ENCODE results near the gene UBE2H. TPM values are rescaled to one million over a fixed set of nuclear protein-coding genes. Genes with fewer than 3 reads are reported as not detected.

The UBE2H gene
- total RNA-seq, 2 donors from 2014 or later: 24.9 to 45.2 TPM

DNA sequence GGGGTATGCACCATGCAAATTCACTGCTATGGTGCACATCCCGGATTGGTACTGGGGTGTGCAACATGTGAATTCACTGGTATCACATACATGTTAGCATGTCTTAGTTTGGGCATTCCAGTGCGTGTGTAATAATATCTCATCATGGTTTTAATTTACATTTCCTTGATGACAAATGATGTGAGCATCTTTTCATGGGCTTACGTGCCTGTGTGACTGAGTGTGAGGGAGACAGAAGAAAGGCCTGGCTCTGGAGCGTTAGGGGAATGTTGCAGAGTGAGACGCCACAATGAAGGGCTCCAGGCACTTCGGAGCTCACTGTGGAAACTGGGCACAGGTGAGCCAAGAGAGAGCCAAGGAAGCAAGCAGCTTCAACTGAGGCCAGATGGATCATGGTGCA, 162.6 kb downstream of the UBE2H start:
- H3K9me3 Mint-ChIP-seq: no peaks in the 10 kb centered on the region
- no peaks in the 10 kb centered on the region for H3K36me3 Mint-ChIP-seq
- peaks cover 29 to 32% of the 10 kb centered on the region in 2 donors for H3K27me3 Mint-ChIP-seq
- peaks cover 7 to 9% of the 10 kb centered on the region in 2 donors for H3K4me1 Mint-ChIP-seq (ENCODE audit: low read depth in 2 of 2)
- peak; percentile 42 for DNase-seq (ENCODE audit: low spot score)
- no peak for ATAC-seq
- no peak overlapping the region for H3K27ac Mint-ChIP-seq
- H3K4me3 Mint-ChIP-seq: no peak overlapping the region

DNA sequence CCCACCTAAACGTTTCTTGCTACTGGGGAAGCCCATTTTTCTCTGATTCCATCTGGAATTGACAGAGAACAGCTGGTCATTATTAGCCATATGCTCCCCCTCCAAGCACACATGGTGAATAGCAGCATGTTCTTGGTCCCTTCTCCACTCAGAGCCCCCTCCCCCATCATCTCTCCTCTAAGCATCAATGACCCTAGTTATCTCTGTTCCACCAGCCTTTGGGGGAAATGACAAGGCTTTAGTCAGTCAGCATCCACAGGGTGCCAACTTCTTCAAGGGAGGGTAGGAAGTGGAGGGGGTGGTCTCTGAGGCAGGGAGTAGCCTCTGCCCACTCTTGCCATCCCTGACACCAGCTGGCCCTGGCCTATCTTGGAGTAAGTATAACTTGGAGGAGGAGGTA, 163.1 kb downstream of the UBE2H start:
- ATAC-seq: no peak

DNA sequence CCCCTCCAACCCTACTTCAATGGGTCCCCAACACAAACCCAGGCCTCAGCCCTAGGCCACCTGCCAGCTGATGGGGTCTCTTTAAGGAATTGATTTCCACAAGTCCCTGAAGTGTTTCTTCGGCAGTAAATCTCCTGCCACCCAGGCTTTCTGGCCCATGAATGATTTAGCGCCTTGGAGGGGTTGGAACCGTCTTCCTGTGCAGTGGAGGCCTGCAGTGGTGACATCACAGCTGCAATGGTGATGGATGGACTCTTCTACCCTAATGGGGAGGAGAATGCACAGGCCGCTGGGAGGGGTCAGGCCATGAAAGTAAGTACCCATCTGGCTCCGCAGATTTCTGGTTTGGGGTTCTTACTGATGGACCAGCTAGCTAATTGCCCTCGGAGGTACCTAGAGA, 163.8 kb downstream of the UBE2H start:
- H3K27ac Mint-ChIP-seq: no peak overlapping the region

More for the DNA sequence above, 163.1 kb downstream of the UBE2H start:
- H3K36me3 Mint-ChIP-seq: no peaks in the 10 kb centered on the region
- peaks cover 30 to 32% of the 10 kb centered on the region in 2 donors for H3K27me3 Mint-ChIP-seq
- no peak overlapping the region for H3K4me3 Mint-ChIP-seq
- H3K27ac Mint-ChIP-seq: no peak overlapping the region
- H3K4me1 Mint-ChIP-seq (ENCODE audit: low read depth in 2 of 2): peaks cover 7 to 9% of the 10 kb centered on the region in 2 donors
- no peaks in the 10 kb centered on the region for H3K9me3 Mint-ChIP-seq
- DNase-seq (ENCODE audit: low spot score): no peak

DNA sequence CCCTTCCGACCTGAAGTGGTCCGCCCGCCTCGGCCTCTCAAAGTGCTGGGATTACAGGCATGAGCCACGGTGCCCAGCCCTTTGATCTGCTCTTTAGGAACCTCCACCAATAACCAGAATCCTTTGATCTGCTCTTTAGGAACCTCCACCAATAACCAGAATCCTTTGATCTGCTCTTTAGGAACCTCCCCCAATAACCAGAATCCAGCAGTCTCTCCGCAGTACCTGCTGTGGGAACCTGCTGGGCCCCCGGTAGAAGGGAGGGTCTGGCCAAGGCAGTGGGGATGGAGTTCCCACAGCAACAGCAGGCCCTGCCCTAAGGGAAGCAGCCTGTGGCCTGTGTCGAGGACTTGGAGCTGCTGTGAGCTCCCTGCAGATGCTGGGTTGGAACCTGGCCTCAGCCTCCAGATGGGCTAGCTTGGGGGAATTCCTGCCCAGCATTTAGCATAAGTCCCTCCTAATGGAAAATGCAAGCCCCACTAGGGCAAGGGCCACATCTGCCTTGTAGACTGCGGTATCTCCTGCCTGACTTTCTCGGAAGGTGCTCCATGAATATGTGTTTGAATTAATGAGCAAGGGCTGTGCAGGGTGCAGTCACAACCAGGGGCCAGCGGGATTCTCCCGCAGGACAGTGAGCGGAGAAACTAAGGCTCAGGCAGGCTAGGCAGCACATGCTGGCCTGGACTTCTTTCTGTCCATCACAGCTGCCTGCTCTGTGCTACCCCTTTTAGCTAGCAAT, 165.8 kb downstream of the UBE2H start:
- ATAC-seq (no peak), DNase-seq (ENCODE audit: low spot score) (no peak)
- no peaks in the 10 kb centered on the region for H3K9me3 Mint-ChIP-seq
- no peaks in the 10 kb centered on the region for H3K36me3 Mint-ChIP-seq
- H3K4me1 Mint-ChIP-seq (ENCODE audit: low read depth in 2 of 2): peaks cover 21 to 22% of the 10 kb centered on the region in 2 donors
- no peak overlapping the region for H3K4me3 Mint-ChIP-seq
- no peak overlapping the region for H3K27ac Mint-ChIP-seq
- H3K27me3 Mint-ChIP-seq: peaks cover 46 to 47% of the 10 kb centered on the region in 2 donors

More for the DNA sequence above, 163.8 kb downstream of the UBE2H start:
- Mint-ChIP-seq H3K4me1 (ENCODE audit: low read depth in 2 of 2) (peaks cover 7 to 9% of the 10 kb centered on the region in 2 donors), H3K36me3 (no peaks in the 10 kb centered on the region), H3K27me3 (peaks cover 30 to 32% of the 10 kb centered on the region in 2 donors), H3K9me3 (no peaks in the 10 kb centered on the region), H3K4me3 (no peak overlapping the region)
- ATAC-seq (no peak), DNase-seq (ENCODE audit: low spot score) (no peak)

DNA sequence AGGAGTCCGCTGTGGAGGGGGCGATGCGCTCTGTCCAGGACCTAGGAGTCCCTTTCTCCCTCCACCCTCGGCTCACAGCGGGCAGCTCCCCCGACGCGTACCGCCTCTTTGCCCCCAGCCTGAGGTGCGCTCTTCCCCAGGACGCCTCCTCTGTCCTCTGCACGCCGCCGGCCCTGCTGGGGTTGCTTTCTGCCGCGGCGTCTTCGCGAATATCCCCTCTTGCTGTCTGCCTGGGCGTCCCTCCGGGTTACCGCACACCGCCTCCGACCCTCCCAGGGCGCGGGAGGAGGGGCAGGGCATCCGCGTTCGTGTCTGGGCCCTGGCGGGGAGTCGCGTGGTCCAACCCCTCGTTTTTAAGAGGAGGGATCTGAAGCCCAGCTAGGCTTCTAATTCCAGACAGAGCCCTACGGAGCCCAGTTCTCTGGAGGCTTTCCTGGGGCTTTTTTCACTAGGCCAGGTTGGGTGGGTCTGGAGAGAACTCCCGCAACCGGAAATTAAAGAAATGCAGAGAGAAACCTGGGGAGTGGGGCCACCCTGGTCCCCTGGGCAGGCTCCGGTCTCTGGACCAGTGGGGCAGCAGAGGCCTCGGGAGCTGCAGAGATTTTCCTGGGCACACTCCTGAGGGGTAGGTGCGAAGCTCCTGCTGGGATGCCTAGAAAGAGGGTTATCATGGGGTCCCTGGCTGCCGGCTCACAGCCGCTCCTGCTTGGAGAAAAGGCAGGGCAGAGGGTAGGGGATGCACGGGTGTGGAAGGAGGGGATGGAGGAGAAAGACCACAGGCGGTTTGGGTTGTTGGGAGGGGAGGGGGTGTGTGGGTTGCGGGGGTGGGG, 166.9 kb downstream of the UBE2H start:
- Mint-ChIP-seq H3K27ac (no peak overlapping the region), H3K9me3 (no peaks in the 10 kb centered on the region), H3K27me3 (peaks cover 49 to 53% of the 10 kb centered on the region in 2 donors), H3K4me1 (ENCODE audit: low read depth in 2 of 2) (peaks cover 27 to 28% of the 10 kb centered on the region in 2 donors), H3K36me3 (no peaks in the 10 kb centered on the region), H3K4me3 (peak overlapping the region; percentile 57)
- DNase-seq (ENCODE audit: low spot score): no peak
- peak in 1 of 2 donors; percentile 8 for ATAC-seq

DNA sequence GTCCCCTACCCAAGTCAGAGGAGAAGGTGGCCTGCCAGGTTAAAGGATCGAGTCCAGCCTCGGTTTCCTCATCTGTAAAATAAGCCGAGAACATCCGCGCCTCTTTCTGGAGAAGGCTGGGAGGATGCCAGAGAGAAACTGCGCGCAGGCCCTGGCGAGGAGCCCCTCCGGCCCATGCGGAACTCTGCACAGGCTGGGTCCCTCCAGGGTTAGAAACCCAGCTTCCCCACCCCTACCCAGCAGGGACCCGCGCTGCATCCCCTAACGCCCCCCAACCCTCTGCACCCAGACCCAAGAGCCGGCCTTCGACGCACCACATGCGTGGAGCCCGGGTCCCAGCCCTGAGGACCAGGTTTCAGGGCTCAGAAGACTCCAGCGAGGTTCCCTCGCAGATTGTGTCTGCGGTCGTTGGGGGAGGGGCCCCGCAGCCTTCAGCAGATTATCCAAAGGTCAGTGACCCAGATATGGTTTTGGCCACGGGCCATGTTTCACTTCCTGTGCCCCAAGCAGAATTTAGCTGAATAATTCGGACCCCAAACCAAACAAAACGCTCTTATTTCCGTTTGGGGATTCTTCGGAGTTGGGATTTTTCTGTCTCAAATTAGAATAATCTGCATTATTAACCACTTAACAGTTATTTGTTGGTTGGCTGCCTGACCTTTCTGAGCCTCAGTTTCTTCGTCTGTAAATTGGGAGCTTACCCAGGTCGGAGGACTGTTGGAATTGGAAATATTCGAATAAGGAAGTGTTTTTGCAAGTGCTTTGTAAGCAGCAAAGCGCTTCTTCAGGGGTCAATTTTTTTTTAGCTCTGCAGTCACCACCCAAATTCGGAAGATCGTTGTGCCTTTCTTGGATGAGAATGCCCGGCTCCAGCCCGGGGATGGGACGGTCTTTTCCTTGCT, 167.7 kb downstream of the UBE2H start:
- no peak overlapping the region for H3K27ac Mint-ChIP-seq
- DNase-seq (ENCODE audit: low spot score): no peak

DNA sequence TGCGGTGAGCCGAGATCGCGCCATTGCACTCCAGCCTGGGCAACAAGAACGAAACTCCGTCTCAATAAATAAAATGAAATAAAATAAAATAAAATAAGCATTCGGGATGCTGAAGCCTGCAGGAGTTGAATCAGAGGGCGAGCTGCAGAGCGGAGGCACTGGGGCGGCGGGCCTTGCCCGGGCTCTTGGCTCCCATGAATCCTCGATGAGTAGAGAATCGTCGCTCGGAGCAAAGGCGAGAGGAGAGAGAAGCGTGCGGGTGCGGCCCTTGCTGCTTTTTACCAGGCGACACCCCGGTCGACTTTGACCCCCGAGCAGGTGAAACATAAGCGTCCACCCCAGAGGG, 168.3 kb downstream of the UBE2H start:
- Mint-ChIP-seq H3K27ac (no peak overlapping the region), H3K4me3 (no peak overlapping the region), H3K4me1 (ENCODE audit: low read depth in 2 of 2) (peaks cover 28% of the 10 kb centered on the region in 2 donors), H3K27me3 (peaks cover 43 to 47% of the 10 kb centered on the region in 2 donors), H3K36me3 (no peaks in the 10 kb centered on the region), H3K9me3 (no peaks in the 10 kb centered on the region)
- no peak for DNase-seq (ENCODE audit: low spot score)
- ATAC-seq: no peak

More for the DNA sequence above, 167.7 kb downstream of the UBE2H start:
- peaks cover 46 to 53% of the 10 kb centered on the region in 2 donors for H3K27me3 Mint-ChIP-seq
- H3K4me1 Mint-ChIP-seq (ENCODE audit: low read depth in 2 of 2): peaks cover 28% of the 10 kb centered on the region in 2 donors
- H3K4me3 Mint-ChIP-seq: peak overlapping the region; percentile 57
- no peaks in the 10 kb centered on the region for H3K9me3 Mint-ChIP-seq
- no peak for ATAC-seq
- H3K36me3 Mint-ChIP-seq: no peaks in the 10 kb centered on the region

DNA sequence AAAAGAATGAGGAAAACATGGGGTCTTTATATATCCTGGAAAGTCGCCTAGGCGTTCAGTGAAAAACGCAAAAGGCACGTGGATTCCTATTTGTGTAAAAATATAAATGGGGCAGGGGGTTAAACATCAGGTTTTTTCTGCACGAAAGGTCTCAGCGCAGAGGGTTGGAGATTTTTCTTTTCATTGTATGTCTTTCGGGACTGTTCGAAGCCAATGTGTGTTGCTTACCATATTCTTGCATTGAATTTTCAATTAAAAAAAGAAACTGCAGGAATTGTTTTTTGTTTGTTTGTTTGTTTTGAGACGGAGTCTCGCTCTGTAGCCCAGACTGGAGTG, 169.2 kb downstream of the UBE2H start:
- DNase-seq (ENCODE audit: low spot score): no peak
- no peak for ATAC-seq
- no peak overlapping the region for H3K4me3 Mint-ChIP-seq
- H3K9me3 Mint-ChIP-seq: no peaks in the 10 kb centered on the region
- peaks cover 28% of the 10 kb centered on the region in 2 donors for H3K4me1 Mint-ChIP-seq (ENCODE audit: low read depth in 2 of 2)
- H3K27ac Mint-ChIP-seq: no peak overlapping the region
- H3K36me3 Mint-ChIP-seq: no peaks in the 10 kb centered on the region
- H3K27me3 Mint-ChIP-seq: peaks cover 42 to 43% of the 10 kb centered on the region in 2 donors

DNA sequence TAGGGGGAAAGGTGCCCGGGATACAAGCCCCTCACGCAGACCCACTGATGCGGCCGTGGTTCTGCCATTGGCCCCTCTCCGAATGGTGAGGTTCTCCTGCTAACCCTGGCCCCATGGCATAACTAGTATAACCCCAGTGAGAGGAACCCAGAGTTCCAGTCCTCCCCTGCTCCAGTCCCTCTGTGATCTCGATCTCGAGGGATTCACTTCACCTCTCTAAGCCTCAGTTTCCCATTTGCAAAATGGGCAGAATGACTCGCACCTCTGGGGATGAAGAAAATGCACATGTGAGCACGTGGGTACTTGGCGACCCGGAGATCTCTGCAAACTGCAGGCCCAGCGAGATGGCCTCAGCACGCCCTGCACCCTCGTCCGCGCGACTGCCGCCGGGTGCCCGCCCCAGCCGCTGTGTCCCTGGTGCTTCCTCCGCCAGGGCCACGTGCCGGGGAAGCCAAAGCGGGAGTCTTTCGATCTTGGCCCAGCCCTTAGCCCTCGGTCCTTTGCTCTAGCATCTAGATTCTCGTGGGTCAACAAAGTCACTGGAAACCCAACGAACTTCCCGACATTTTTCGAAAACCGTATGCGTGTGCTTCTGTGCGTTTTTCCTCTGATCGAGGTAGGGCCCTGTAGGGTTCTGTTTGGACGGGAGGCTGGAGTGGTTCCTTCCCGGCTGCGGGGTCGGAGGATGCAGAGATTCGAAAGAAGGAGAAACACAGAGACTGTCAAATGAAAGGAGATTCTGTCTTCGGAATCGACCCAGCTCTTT, 169.8 kb downstream of the UBE2H start:
- Mint-ChIP-seq H3K36me3 (no peaks in the 10 kb centered on the region), H3K4me1 (ENCODE audit: low read depth in 2 of 2) (peaks cover 28% of the 10 kb centered on the region in 2 donors), H3K27ac (no peak overlapping the region), H3K27me3 (peaks cover 42 to 43% of the 10 kb centered on the region in 2 donors), H3K9me3 (no peaks in the 10 kb centered on the region), H3K4me3 (peak overlapping the region; percentile 62)
- ATAC-seq (no peak), DNase-seq (ENCODE audit: low spot score) (no peak)

DNA sequence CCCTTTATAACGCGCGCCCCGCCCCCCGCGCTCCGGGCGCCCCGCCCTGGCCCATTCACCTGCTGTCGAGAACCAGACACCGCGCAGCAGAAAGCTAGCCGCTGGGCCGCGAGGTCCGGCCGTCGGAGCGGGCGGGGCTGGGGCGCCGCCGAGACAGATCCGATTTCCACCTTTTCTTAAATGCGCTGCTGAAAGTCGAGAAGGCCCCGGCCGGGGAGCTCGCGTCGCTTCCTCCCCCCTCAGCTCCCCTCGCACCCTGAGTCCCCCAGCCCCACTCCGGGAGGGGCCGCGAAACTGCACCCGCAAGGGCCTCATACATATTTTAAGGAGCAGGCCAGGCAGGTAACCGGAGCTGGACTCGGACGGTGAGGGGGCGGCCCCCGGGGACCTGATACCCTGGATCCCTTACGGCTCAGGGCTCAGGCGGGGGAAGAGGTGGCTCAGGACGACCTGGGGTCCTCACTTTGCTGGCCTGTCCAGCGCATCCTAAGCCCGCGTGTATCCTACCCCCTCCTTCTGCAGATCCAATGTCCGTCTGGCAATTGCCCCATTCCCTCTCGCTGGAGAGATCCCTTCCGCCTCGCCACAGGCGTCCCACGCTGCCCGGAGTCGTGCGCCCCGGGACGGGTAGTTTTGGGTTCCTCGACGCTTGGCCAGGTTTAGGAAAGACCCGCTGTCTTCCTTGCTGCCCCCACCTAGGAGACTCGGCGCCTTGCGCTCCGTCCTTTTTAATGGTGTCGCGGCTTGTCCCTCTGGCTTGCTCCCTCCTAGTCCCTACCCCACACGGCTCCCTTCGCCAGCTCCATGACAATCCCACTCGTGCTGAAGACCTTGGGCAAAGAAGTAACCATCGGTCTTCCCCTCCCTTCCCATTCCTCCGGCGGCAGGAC, 170.6 kb downstream of the UBE2H start:
- no peak for ATAC-seq
- peaks cover 43 to 45% of the 10 kb centered on the region in 2 donors for H3K27me3 Mint-ChIP-seq
- H3K4me1 Mint-ChIP-seq (ENCODE audit: low read depth in 2 of 2): peaks cover 28% of the 10 kb centered on the region in 2 donors
- no peaks in the 10 kb centered on the region for H3K9me3 Mint-ChIP-seq
- no peaks in the 10 kb centered on the region for H3K36me3 Mint-ChIP-seq
- no peak overlapping the region for H3K27ac Mint-ChIP-seq
- peak overlapping the region; percentile 62 for H3K4me3 Mint-ChIP-seq
- no peak for DNase-seq (ENCODE audit: low spot score)

DNA sequence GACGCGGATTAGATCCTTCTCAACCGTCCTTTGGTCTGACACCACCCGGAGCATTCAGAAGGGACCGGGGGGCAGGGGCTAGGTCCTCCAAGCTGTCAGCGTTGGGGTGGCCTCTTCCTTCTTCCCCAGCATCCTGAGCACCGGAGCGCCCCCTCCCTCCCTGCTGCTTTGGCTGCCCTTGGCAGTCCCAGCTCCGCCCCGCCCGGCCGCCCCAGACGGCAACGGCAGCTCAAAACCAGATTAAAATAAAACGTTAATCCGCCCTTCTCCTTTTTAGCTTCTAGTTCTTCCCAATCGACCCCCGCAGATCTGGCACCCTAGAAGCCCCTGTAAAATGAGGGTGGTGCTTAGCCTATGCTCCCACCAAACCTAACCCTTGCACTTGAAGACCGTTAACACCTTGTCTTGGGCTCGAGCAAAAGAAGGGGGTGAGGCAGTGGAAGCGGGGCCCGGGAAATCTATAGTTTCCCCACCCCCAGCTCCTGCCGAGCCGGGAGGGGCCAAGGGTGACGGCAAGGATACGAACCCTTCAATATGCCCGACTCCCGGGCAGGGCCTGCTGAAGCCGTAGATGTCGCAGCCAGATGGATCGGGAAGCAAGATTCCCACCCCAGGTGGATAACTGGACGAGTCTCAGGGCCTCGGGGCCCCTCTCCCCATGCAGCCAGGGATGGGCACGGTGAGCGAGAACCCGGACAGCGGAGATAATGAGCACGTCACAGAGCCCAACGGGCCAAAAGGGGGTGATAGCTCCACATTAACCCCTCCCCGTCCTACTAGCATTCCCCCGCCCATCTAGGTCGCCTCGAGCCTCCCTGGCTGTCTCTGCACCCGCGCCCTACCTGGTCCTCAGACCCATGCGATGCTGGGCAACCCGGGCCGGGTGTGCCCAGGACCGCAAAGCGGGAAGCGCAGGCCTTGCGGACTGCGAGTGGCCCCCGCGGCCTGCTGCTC, 171.5 kb downstream of the UBE2H start:
- H3K36me3 Mint-ChIP-seq: no peaks in the 10 kb centered on the region
- H3K4me1 Mint-ChIP-seq (ENCODE audit: low read depth in 2 of 2): peaks cover 28% of the 10 kb centered on the region in 2 donors
- H3K9me3 Mint-ChIP-seq: no peaks in the 10 kb centered on the region
- ATAC-seq (no peak), DNase-seq (ENCODE audit: low spot score) (no peak)
- no peak overlapping the region for H3K27ac Mint-ChIP-seq
- H3K27me3 Mint-ChIP-seq: peaks cover 37 to 41% of the 10 kb centered on the region in 2 donors
- peak overlapping the region; percentile 78 for H3K4me3 Mint-ChIP-seq
